Measurements from ENCODE around the gene RBM47.
"Not testable (repeated sequence)": the region's sequence is repeated elsewhere in the genome, so short reads cannot be mapped to it uniquely, and the experiment has no call there.

Gene RBM47

GRCh38 chr4:40407468-40407867 lies 222.2 kb downstream of the RBM47 start:
- not testable (repeated sequence) for H3K27me3 ChIP-seq (ENCODE audit: control insufficient read depth in 1 of 2, insufficient read depth in 1 of 2, low read length in 2 of 2); H3K27ac ChIP-seq (ENCODE audit: low read length, poor library complexity, severe bottlenecking); H3K18ac ChIP-seq (ENCODE audit: low read depth in 1 of 2, low read length in 2 of 2); H3K79me1 ChIP-seq (replicated peaks; ENCODE audit: low read length, poor library complexity, severe bottlenecking); H2AK5ac ChIP-seq (ENCODE audit: low read length, severe bottlenecking); H3K36me3 ChIP-seq (ENCODE audit: control insufficient read depth in 1 of 2, insufficient read depth in 2 of 2, low read depth in 1 of 2, low read length in 2 of 2); H3K4me3 ChIP-seq (ENCODE audit: insufficient read depth in 1 of 2, low read depth in 1 of 2, low read length in 2 of 2); H3K4ac ChIP-seq (ENCODE audit: low read depth in 1 of 2, low read length in 2 of 2); H3K4me2 ChIP-seq (ENCODE audit: low read length, poor library complexity, severe bottlenecking); H4K8ac ChIP-seq (ENCODE audit: low read length); H3K9me3 ChIP-seq (ENCODE audit: control insufficient read depth, low read length); H2BK12ac ChIP-seq (ENCODE audit: low read length in 2 of 2); H4K91ac ChIP-seq (ENCODE audit: low read length); H3K9ac ChIP-seq (ENCODE audit: low read length); H2BK5ac ChIP-seq (ENCODE audit: low read depth, low read length, poor library complexity, severe bottlenecking); H2BK120ac ChIP-seq (ENCODE audit: low read depth, low read length); H2AFZ ChIP-seq (ENCODE audit: low read depth, low read length); DNase-seq; H3K14ac ChIP-seq (ENCODE audit: low read length in 2 of 2); H3K23ac ChIP-seq (ENCODE audit: low read length in 2 of 2); H2BK15ac ChIP-seq (ENCODE audit: low read depth, poor library complexity, severe bottlenecking); H3K4me1 ChIP-seq (ENCODE audit: control insufficient read depth, insufficient read depth, low read depth, low read length)
- 74% methylated on average over 2 of the region's 3 CpGs for WGBS

- no peak overlapping the region for H2BK12ac ChIP-seq (ENCODE audit: low read length in 2 of 2)
- no peak overlapping the region for H2AK5ac ChIP-seq (ENCODE audit: low read length, severe bottlenecking)
- H3K9me3 ChIP-seq (ENCODE audit: control insufficient read depth, low read length), result no peaks in the 10 kb centered on the region
- H3K23ac ChIP-seq (ENCODE audit: low read length in 2 of 2), result no peak overlapping the region
- H3K27me3 ChIP-seq (ENCODE audit: control insufficient read depth in 1 of 2, insufficient read depth in 1 of 2, low read length in 2 of 2), result no peaks in the 10 kb centered on the region
- no peak overlapping the region for H3K18ac ChIP-seq (ENCODE audit: low read depth in 1 of 2, low read length in 2 of 2)
- no peak overlapping the region for H3K4me3 ChIP-seq (ENCODE audit: insufficient read depth in 1 of 2, low read depth in 1 of 2, low read length in 2 of 2)
- no peak overlapping the region for H3K4ac ChIP-seq (ENCODE audit: low read depth in 1 of 2, low read length in 2 of 2)
- DNase-seq, result no peak
- no peak overlapping the region for H3K4me2 ChIP-seq (ENCODE audit: low read length, poor library complexity, severe bottlenecking)
- no peak overlapping the region for H2AFZ ChIP-seq (ENCODE audit: low read depth, low read length)
- no peak overlapping the region for H4K91ac ChIP-seq (ENCODE audit: low read length)
- H3K4me1 ChIP-seq (ENCODE audit: control insufficient read depth, insufficient read depth, low read depth, low read length), result no peaks in the 10 kb centered on the region
- no peak overlapping the region for H3K27ac ChIP-seq (ENCODE audit: low read length, poor library complexity, severe bottlenecking)
- H2BK5ac ChIP-seq (ENCODE audit: low read depth, low read length, poor library complexity, severe bottlenecking), result no peak overlapping the region
- no peak overlapping the region for H3K14ac ChIP-seq (ENCODE audit: low read length in 2 of 2)
- H4K8ac ChIP-seq (ENCODE audit: low read length), result no peak overlapping the region
- H3K9ac ChIP-seq (ENCODE audit: low read length), result no peak overlapping the region
- H3K79me1 ChIP-seq (replicated peaks; ENCODE audit: low read length, poor library complexity, severe bottlenecking), result no peaks in the 10 kb centered on the region
- no peak overlapping the region for H2BK120ac ChIP-seq (ENCODE audit: low read depth, low read length)
- no peaks in the 10 kb centered on the region for H3K36me3 ChIP-seq (ENCODE audit: control insufficient read depth in 1 of 2, insufficient read depth in 2 of 2, low read depth in 1 of 2, low read length in 2 of 2)
- no peak overlapping the region for H2BK15ac ChIP-seq (ENCODE audit: low read depth, poor library complexity, severe bottlenecking)
- WGBS, result 92% methylated on average over 4 of the region's 4 CpGs
Measured at GRCh38 chr4:40406340-40406739, 223.3 kb downstream of the RBM47 start.

- H2BK15ac ChIP-seq (ENCODE audit: low read depth, poor library complexity, severe bottlenecking), result no peak overlapping the region
- H2BK5ac ChIP-seq (ENCODE audit: low read depth, low read length, poor library complexity, severe bottlenecking), result no peak overlapping the region
- no peak overlapping the region for H3K4me3 ChIP-seq (ENCODE audit: insufficient read depth in 1 of 2, low read depth in 1 of 2, low read length in 2 of 2)
- no peak overlapping the region for H3K14ac ChIP-seq (ENCODE audit: low read length in 2 of 2)
- no peaks in the 10 kb centered on the region for H3K9me3 ChIP-seq (ENCODE audit: control insufficient read depth, low read length)
- H3K79me1 ChIP-seq (replicated peaks; ENCODE audit: low read length, poor library complexity, severe bottlenecking), result no peaks in the 10 kb centered on the region
- H3K27ac ChIP-seq (ENCODE audit: low read length, poor library complexity, severe bottlenecking), result no peak overlapping the region
- peaks cover 0 to under 1% of the 10 kb centered on the region in 2 experiments for H3K27me3 ChIP-seq (ENCODE audit: control insufficient read depth in 1 of 2, insufficient read depth in 1 of 2, low read length in 2 of 2)
- H3K4me1 ChIP-seq (ENCODE audit: control insufficient read depth, insufficient read depth, low read depth, low read length), result no peaks in the 10 kb centered on the region
- no peak overlapping the region for H3K9ac ChIP-seq (ENCODE audit: low read length)
- no peak overlapping the region for H2AFZ ChIP-seq (ENCODE audit: low read depth, low read length)
- H3K4me2 ChIP-seq (ENCODE audit: low read length, poor library complexity, severe bottlenecking), result no peak overlapping the region
- H3K23ac ChIP-seq (ENCODE audit: low read length in 2 of 2), result no peak overlapping the region
- H4K8ac ChIP-seq (ENCODE audit: low read length), result no peak overlapping the region
- DNase-seq, result no peak
- 80% methylated on average over 3 of the region's 4 CpGs for WGBS
- no peak overlapping the region for H2AK5ac ChIP-seq (ENCODE audit: low read length, severe bottlenecking)
- H2BK120ac ChIP-seq (ENCODE audit: low read depth, low read length), result no peak overlapping the region
- no peak overlapping the region for H3K4ac ChIP-seq (ENCODE audit: low read depth in 1 of 2, low read length in 2 of 2)
- no peak overlapping the region for H4K91ac ChIP-seq (ENCODE audit: low read length)
- H3K18ac ChIP-seq (ENCODE audit: low read depth in 1 of 2, low read length in 2 of 2), result no peak overlapping the region
- no peak overlapping the region for H2BK12ac ChIP-seq (ENCODE audit: low read length in 2 of 2)
- H3K36me3 ChIP-seq (ENCODE audit: control insufficient read depth in 1 of 2, insufficient read depth in 2 of 2, low read depth in 1 of 2, low read length in 2 of 2), result no peaks in the 10 kb centered on the region
Measured at GRCh38 chr4:40405193-40405592, 224.5 kb downstream of the RBM47 start.

- H3K4me3 ChIP-seq (ENCODE audit: insufficient read depth in 1 of 2, low read depth in 1 of 2, low read length in 2 of 2), result no peak overlapping the region
- no peak overlapping the region for H3K9ac ChIP-seq (ENCODE audit: low read length)
- H3K14ac ChIP-seq (ENCODE audit: low read length in 2 of 2), result no peak overlapping the region
- H2BK12ac ChIP-seq (ENCODE audit: low read length in 2 of 2), result peak overlapping the region in 1 of 2 experiments; percentile 21
- H4K8ac ChIP-seq (ENCODE audit: low read length), result no peak overlapping the region
- peaks cover 0 to 7% of the 10 kb centered on the region in 2 experiments for H3K27me3 ChIP-seq (ENCODE audit: control insufficient read depth in 1 of 2, insufficient read depth in 1 of 2, low read length in 2 of 2)
- DNase-seq, result no peak
- no peak overlapping the region for H2BK120ac ChIP-seq (ENCODE audit: low read depth, low read length)
- no peaks in the 10 kb centered on the region for H3K79me1 ChIP-seq (replicated peaks; ENCODE audit: low read length, poor library complexity, severe bottlenecking)
- 84% methylated on average over 5 of the region's 5 CpGs for WGBS
- no peak overlapping the region for H3K27ac ChIP-seq (ENCODE audit: low read length, poor library complexity, severe bottlenecking)
- no peak overlapping the region for H2BK5ac ChIP-seq (ENCODE audit: low read depth, low read length, poor library complexity, severe bottlenecking)
- no peaks in the 10 kb centered on the region for H3K9me3 ChIP-seq (ENCODE audit: control insufficient read depth, low read length)
- H2BK15ac ChIP-seq (ENCODE audit: low read depth, poor library complexity, severe bottlenecking), result no peak overlapping the region
- no peaks in the 10 kb centered on the region for H3K36me3 ChIP-seq (ENCODE audit: control insufficient read depth in 1 of 2, insufficient read depth in 2 of 2, low read depth in 1 of 2, low read length in 2 of 2)
- H3K4ac ChIP-seq (ENCODE audit: low read depth in 1 of 2, low read length in 2 of 2), result no peak overlapping the region
- H2AFZ ChIP-seq (ENCODE audit: low read depth, low read length), result no peak overlapping the region
- H4K91ac ChIP-seq (ENCODE audit: low read length), result no peak overlapping the region
- no peak overlapping the region for H3K18ac ChIP-seq (ENCODE audit: low read depth in 1 of 2, low read length in 2 of 2)
- no peak overlapping the region for H2AK5ac ChIP-seq (ENCODE audit: low read length, severe bottlenecking)
- H3K4me1 ChIP-seq (ENCODE audit: control insufficient read depth, insufficient read depth, low read depth, low read length), result no peaks in the 10 kb centered on the region
- no peak overlapping the region for H3K23ac ChIP-seq (ENCODE audit: low read length in 2 of 2)
- no peak overlapping the region for H3K4me2 ChIP-seq (ENCODE audit: low read length, poor library complexity, severe bottlenecking)
Measured at GRCh38 chr4:40403081-40403480, 226.6 kb downstream of the RBM47 start.
